GM12878 (cell line): ENCODE results near the gene JAML. TPM values are rescaled to one million over a fixed set of nuclear protein-coding genes. Genes with fewer than 3 reads are reported as not detected.

Experiments
- ATAC-seq: fragments of 200-7000 bp; cut with Tn5 transposase; 3 replicates; pipeline ENCODE4 v1.9.1; 2020; ENCODE audit warnings: mild to moderate bottlenecking, moderate library complexity
- BruUV-seq: library from RNA; stranded (reverse); fragments of 400-500 nt; replicated peaks from 2 replicates; lab custom pipeline; 2021; lab: Mats Ljungman, UMichigan
- CTCF ChIA-PET: fragments of 300-600 bp; sonication (Branson Sonifier 250); formaldehyde crosslinking; extraction: SDS; loops from one replicate; lab custom pipeline; 2021; ENCODE audit warnings: inconsistent platforms; lab: Yijun Ruan, JAX
- POLR2A ChIA-PET: fragments of 350-600 bp; formaldehyde crosslinking; extraction: SDS; loops from one replicate; lab custom pipeline; 2021; ENCODE audit warnings: inconsistent platforms; lab: Charles Lee
- RAD21 ChIA-PET: fragments of 300-600 bp; sonication (Branson Sonifier 250); formaldehyde crosslinking; loops from one replicate; lab custom pipeline; 2023; ENCODE audit warnings: antibody characterized with exemption; ENCODE audit not compliant: unreplicated experiment; lab: Charles Lee
- SMC1A ChIA-PET: fragments of 300-600 bp; sonication (Branson Sonifier 250); formaldehyde crosslinking; loops from one replicate; lab custom pipeline; 2023; ENCODE audit not compliant: unreplicated experiment, uncharacterized antibody; lab: Charles Lee
- DNase-seq: peaks from one replicate; pipeline ENCODE4 v3.0.0-alpha.2; 2011; ENCODE audit warnings: low read depth, low spot score
- FAIRE-seq: peaks from 3 replicates; lab custom pipeline; 2011; peaks lifted over from hg19 to GRCh38; lab: Jason Lieb, UNC
- H2AFZ ChIP-seq: 2 replicates; pipeline ENCODE4 v1.6.0; 2011; ENCODE audit warnings: low read depth, low read length, control low read depth; ENCODE audit not compliant: control insufficient read depth
- H3K27ac ChIP-seq: 2 replicates; pipeline ENCODE4 v1.5.1; 2011; ENCODE audit warnings: control low read depth; ENCODE audit not compliant: control insufficient read depth, insufficient read depth
- H3K27me3 ChIP-seq, 2 experiments: replicated peaks in 1 of 2; 2 replicates each; pipeline versions ENCODE4 v1.6.0 to v1.6.1; 2011; ENCODE audit warnings: low read length in 1 of 2; ENCODE audit not compliant: control insufficient read depth in 2 of 2, insufficient read depth in 2 of 2
- H3K36me3 ChIP-seq, 2 experiments: 2 replicates each; pipeline ENCODE4 v1.5.1; 2011; ENCODE audit warnings: low read length in 1 of 2; ENCODE audit not compliant: control insufficient read depth in 2 of 2, insufficient read depth in 2 of 2
- H3K4me1 ChIP-seq: 2 replicates; pipeline ENCODE4 v1.6.1; 2011; ENCODE audit warnings: mild to moderate bottlenecking, low read length, moderate library complexity, mixed read lengths; ENCODE audit not compliant: control insufficient read depth, insufficient read depth
- H3K4me2 ChIP-seq: 2 replicates; pipeline ENCODE4 v1.6.0; 2011; ENCODE audit warnings: control low read depth; ENCODE audit not compliant: control insufficient read depth, insufficient read depth
- H3K4me3 ChIP-seq: fragments of 200-600 bp; sonication (generic); 2 replicates; pipeline ENCODE4 v1.5.1; 2016
- H3K79me2 ChIP-seq: 2 replicates; pipeline ENCODE4 v1.6.0; 2011; ENCODE audit warnings: low read length; ENCODE audit not compliant: control insufficient read depth, insufficient read depth
- H3K9ac ChIP-seq: 2 replicates; pipeline ENCODE4 v1.8.0; 2011; ENCODE audit warnings: low read length, control low read depth, mixed read lengths; ENCODE audit not compliant: control insufficient read depth, insufficient read depth
- H3K9me3 ChIP-seq: replicated peaks from 3 replicates; pipeline ENCODE4 v1.5.1; 2011; ENCODE audit warnings: mild to moderate bottlenecking, low read length; ENCODE audit not compliant: control insufficient read depth, insufficient read depth
- H4K20me1 ChIP-seq: 2 replicates; pipeline ENCODE4 v1.6.0; 2011; ENCODE audit not compliant: control insufficient read depth, insufficient read depth
- BCL11A ChIP-seq: IDR thresholded peaks from 2 replicates; pipeline ENCODE4 v1.6.1; 2011; ENCODE audit warnings: low read depth, low read length
- BMI1 ChIP-seq: fragments of 450-650 bp; IDR thresholded peaks from 2 replicates; pipeline ENCODE4 v1.6.1; 2016; ENCODE audit warnings: mild to moderate bottlenecking, moderate library complexity, borderline replicate concordance
- CREM ChIP-seq: IDR thresholded peaks from 2 replicates; pipeline ENCODE4 v1.6.1; 2014; ENCODE audit warnings: antibody characterized with exemption, low read depth
- DPF2 ChIP-seq: fragments of 450-650 bp; IDR thresholded peaks from 2 replicates; pipeline ENCODE4 v1.6.1; 2017; ENCODE audit warnings: mild to moderate bottlenecking
- EGR1 ChIP-seq, 2 experiments: IDR thresholded peaks; 1 replicate in 1 of 2; 2 replicates in 1 of 2; pipeline ENCODE4 v1.6.1; 2011 to 2012; ENCODE audit warnings: low read depth in 2 of 2, low read length in 2 of 2, borderline replicate concordance in 1 of 2, mild to moderate bottlenecking in 1 of 2, moderate library complexity in 1 of 2
- ETV6 ChIP-seq, 2 experiments: fragments of 450-650 bp in 1 of 2; IDR thresholded peaks in 1 of 2; conservative IDR thresholded peaks in 1 of 2; 2 replicates each; pipeline ENCODE4 v1.6.1; 2014; ENCODE audit warnings: antibody characterized with exemption in 1 of 2, borderline replicate concordance in 1 of 2, low read depth in 1 of 2, mild to moderate bottlenecking in 1 of 2, moderate library complexity in 1 of 2
- IRF4 ChIP-seq: IDR thresholded peaks from 2 replicates; pipeline ENCODE4 v1.6.1; 2011; ENCODE audit warnings: low read depth, low read length
- JUNB ChIP-seq: IDR thresholded peaks from 2 replicates; pipeline ENCODE4 v1.6.1; 2016; ENCODE audit warnings: antibody characterized with exemption, mild to moderate bottlenecking
- JUND ChIP-seq: IDR thresholded peaks from 2 replicates; pipeline ENCODE4 v1.6.1; 2012; ENCODE audit warnings: low read depth, mild to moderate bottlenecking, low read length, improper control_type of control experiment, moderate library complexity
- KLF5 ChIP-seq: fragments of 450-650 bp; IDR thresholded peaks from 2 replicates; pipeline ENCODE4 v1.6.1; 2014; ENCODE audit warnings: mild to moderate bottlenecking; ENCODE audit not compliant: partially characterized antibody
- NBN ChIP-seq: fragments of 450-650 bp; IDR thresholded peaks from 2 replicates; pipeline ENCODE4 v1.6.1; 2016
- NFIC ChIP-seq: IDR thresholded peaks from 2 replicates; pipeline ENCODE4 v1.6.1; 2012; ENCODE audit warnings: low read depth, mild to moderate bottlenecking, inconsistent platforms, low read length, moderate library complexity
- POLR2AphosphoS5 ChIP-seq: IDR thresholded peaks from 2 replicates; pipeline ENCODE4 v1.6.1; 2011; ENCODE audit warnings: mild to moderate bottlenecking, low read length, inconsistent platforms
- POU2F2 ChIP-seq: IDR thresholded peaks from 3 replicates; pipeline ENCODE4 v1.6.1; 2011; ENCODE audit warnings: low read depth, mild to moderate bottlenecking, low read length, borderline replicate concordance
- RCOR1 ChIP-seq: conservative IDR thresholded peaks from 2 replicates; pipeline ENCODE4 v1.6.1; 2012; ENCODE audit warnings: low read depth, low read length, improper control_type of control experiment
- ZNF24 ChIP-seq: fragments of 450-650 bp; IDR thresholded peaks from 2 replicates; pipeline ENCODE4 v1.6.1; 2017; ENCODE audit warnings: antibody characterized with exemption, mild to moderate bottlenecking
- ZNF384 ChIP-seq: IDR thresholded peaks from 2 replicates; pipeline ENCODE4 v1.6.1; 2012; ENCODE audit warnings: low read depth, mild to moderate bottlenecking, low read length, improper control_type of control experiment, borderline replicate concordance
- WGBS: methylation state at CpG from one replicate; pipeline ENCODE4 v1.1.6; 2016; ENCODE audit warnings: low lambda C conversion rate; ENCODE audit not compliant: insufficient replicate concordance, insufficient coverage; ENCODE audit errors: missing lambda C conversion rate; 5-methylcytosine and 5-hydroxymethylcytosine counted together
- in situ Hi-C: fragments of 300-500 bp; cut with MboI; formaldehyde crosslinking; loops from 9 replicates; pipeline ENCODE4 v1.14.3; 2018; ENCODE audit warnings: mixed read lengths
- intact Hi-C: fragments of 100-400 bp; cut with micrococcal nuclease; formaldehyde crosslinking; loops from one replicate; pipeline ENCODE4 v1.14.2; 2022; ENCODE audit not compliant: unreplicated experiment
- polyA plus RNA-seq, 11 experiments: library from polyadenylated mRNA; depleted of rRNA in 4 of 11; unstranded in 6 of 11; stranded (reverse) in 5 of 11; fragments of >200 nt; fragmentation: Nextera tagmentation in 4 of 11; fragmentation: Illumina TruSeq in 1 of 11; extraction: Ambion mirVana in 4 of 11; extraction: Trizol in 1 of 11; gene quantifications; 1 replicate in 1 of 11; 2 replicates in 10 of 11; pipeline versions ENCODE4 v1.2.1 to v1.2.3, GENCODE V29; 2011 to 2016; ENCODE audit warnings: inconsistent platforms in 2 of 11, missing spikeins in 2 of 11, low read depth in 1 of 11
- total RNA-seq, 4 experiments: library from RNA; depleted of rRNA in 3 of 4; stranded (reverse); fragments of >200 nt in 3 of 4; fragmentation: Illumina TruSeq in 1 of 4; extraction: Trizol in 1 of 4; gene quantifications; 2 replicates each; pipeline versions ENCODE4 v1.2.1 to v1.2.3, GENCODE V29; 2013 to 2021
- TF ChIP-seq, protein P1 (sequence below): IDR thresholded peaks from 2 replicates; pipeline ENCODE4 v1.6.1; 2012; ENCODE audit warnings: low read length, inconsistent platforms
- TF ChIP-seq, protein P2 (sequence below): fragments of 450-650 bp; IDR thresholded peaks from 2 replicates; pipeline ENCODE4 v1.6.1; 2017; ENCODE audit warnings: mild to moderate bottlenecking, moderate library complexity

The JAML gene
- total and polyA plus RNA-seq, 10 of the 15 experiments (the other 5 are each of a cell fraction or from before 2014, with no cell fraction given) = 0.60 to 8.1 (median 3.5) TPM

DNA sequence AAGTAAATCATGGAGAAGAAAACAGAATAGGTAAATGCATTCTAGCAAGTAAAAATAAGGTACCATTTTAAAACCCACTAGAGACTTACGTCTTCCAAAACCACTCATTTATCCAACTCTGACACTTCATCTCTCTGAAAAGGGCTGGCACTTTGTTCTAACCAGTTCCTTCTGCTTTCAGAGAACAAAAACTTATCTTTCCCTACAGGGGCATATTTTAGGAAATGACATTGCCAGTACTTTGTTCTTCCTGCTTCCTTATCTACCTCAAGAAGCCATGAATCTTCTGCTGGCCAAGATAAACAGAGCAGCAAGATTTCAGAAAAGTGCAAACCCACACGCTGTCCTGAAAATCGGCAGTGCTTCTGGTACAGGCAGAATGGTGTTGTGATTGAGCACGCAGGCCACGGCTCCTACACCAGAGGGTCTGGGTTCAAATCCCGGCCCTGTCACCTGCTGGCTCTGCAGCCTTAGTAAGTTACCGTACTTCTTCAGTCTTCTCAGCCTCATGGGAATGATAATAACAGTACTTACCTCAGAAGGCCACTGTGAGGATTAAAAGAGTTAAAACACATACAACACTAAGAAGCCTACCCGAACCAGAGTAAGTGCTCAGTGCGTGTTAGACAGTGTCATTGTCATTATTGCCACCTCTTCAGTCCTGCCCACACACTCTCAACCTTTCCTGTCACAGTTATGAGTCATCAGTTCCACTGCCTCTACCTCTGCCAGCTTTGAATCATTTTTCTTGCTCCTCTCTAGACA is 16.4 kb upstream of the JAML start:
- ChIA-PET POLR2A (interaction anchor here (0.7 to 3.3 kb wide), 11 partner anchors 10 to 39 kb away, joined by 3 to 12 read pairs (median 4); partner anchors contain the start of genes MPZL2 and MPZL3), SMC1A (interaction anchor here (0.9 to 6.9 kb wide), 14 partner anchors 11 to 157 kb away, joined by 3 to 54 read pairs (median 6); partner anchors contain the start of genes JAML and MPZL3), CTCF (interaction anchor here (0.9 to 2.3 kb wide), 15 partner anchors 12 to 113 kb away, joined by 3 to 8 read pairs (median 4); partner anchors contain the start of gene JAML), RAD21 (interaction anchor here (0.9 to 4.6 kb wide), 9 partner anchors 11 to 43 kb away, joined by 3 to 23 read pairs (median 5); partner anchors contain the start of gene MPZL3)
- no peaks in the 10 kb centered on the region for H3K36me3 ChIP-seq
- H3K4me1 ChIP-seq = peaks cover 19% of the 10 kb centered on the region
- H3K4me3 ChIP-seq = no peak overlapping the region
- H3K79me2 ChIP-seq = no peaks in the 10 kb centered on the region
- TSS peak; percentile 42 for BruUV-seq
- no peaks in the 10 kb centered on the region for H4K20me1 ChIP-seq
- no peaks in the 10 kb centered on the region for H3K9me3 ChIP-seq
- no peak for DNase-seq
- in situ Hi-C loops (no loop called here), intact Hi-C loops (no loop called here)
- 53% methylated on average over 9 of the region's 9 CpGs for WGBS
- ATAC-seq = peak; percentile 90
- H3K27ac ChIP-seq = no peak overlapping the region
- H3K27me3 ChIP-seq = no peaks in the 10 kb centered on the region
- peak overlapping the region; percentile 15; the same call in 1 of the 2 replicates for H3K4me2 ChIP-seq
- H3K9ac ChIP-seq = no peak overlapping the region
- FAIRE-seq = peak; percentile 7
- no peak overlapping the region; the same call in 1 of the 2 replicates for H2AFZ ChIP-seq
- TF ChIP-seq BCL11A = peak; percentile 77; the same call in 1 of the 2 replicates
- TF ChIP-seq ZNF24 = peak; percentile 92
- peak; percentile 80 for TF ChIP-seq IRF4
- TF ChIP-seq DPF2 = peak; percentile 95
- TF ChIP-seq NFIC = peak; percentile 32; the same call in 1 of the 2 replicates
- TF ChIP-seq CREM = peak; percentile 73; the same call in 1 of the 2 replicates
- peak in 1 of 2 experiments; percentile 39; a peak in 1 of 3 replicates for TF ChIP-seq EGR1 (IDR thresholded peaks at IDR 0.05; ENCODE audit: borderline replicate concordance in 1 of 2, low read depth in 2 of 2, low read length in 2 of 2)
- no peak for TF ChIP-seq POU2F2
- peak; percentile 84 for TF ChIP-seq JUND
- TF ChIP-seq ZNF384 = no peak
- TF ChIP-seq BMI1 = peak; percentile 33; the same call in 1 of the 2 replicates
- TF ChIP-seq JUNB = peak; percentile 78
- peak in 1 of 2 experiments; percentile 72; a peak in 2 of 4 replicates for TF ChIP-seq ETV6 (conservative IDR thresholded peaks at IDR 0.05 in 1 of 2, IDR thresholded peaks at IDR 0.05 in 1 of 2; ENCODE audit: borderline replicate concordance in 1 of 2, low read depth in 1 of 2)
- no peak for TF ChIP-seq RCOR1
- TF ChIP-seq, protein P1, sequence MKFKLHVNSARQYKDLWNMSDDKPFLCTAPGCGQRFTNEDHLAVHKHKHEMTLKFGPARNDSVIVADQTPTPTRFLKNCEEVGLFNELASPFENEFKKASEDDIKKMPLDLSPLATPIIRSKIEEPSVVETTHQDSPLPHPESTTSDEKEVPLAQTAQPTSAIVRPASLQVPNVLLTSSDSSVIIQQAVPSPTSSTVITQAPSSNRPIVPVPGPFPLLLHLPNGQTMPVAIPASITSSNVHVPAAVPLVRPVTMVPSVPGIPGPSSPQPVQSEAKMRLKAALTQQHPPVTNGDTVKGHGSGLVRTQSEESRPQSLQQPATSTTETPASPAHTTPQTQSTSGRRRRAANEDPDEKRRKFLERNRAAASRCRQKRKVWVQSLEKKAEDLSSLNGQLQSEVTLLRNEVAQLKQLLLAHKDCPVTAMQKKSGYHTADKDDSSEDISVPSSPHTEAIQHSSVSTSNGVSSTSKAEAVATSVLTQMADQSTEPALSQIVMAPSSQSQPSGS = 0 out of 2 replicates have a peak, but pooled peaks have one; percentile 37
- TF ChIP-seq POLR2AphosphoS5 = no peak
- TF ChIP-seq, protein P2, sequence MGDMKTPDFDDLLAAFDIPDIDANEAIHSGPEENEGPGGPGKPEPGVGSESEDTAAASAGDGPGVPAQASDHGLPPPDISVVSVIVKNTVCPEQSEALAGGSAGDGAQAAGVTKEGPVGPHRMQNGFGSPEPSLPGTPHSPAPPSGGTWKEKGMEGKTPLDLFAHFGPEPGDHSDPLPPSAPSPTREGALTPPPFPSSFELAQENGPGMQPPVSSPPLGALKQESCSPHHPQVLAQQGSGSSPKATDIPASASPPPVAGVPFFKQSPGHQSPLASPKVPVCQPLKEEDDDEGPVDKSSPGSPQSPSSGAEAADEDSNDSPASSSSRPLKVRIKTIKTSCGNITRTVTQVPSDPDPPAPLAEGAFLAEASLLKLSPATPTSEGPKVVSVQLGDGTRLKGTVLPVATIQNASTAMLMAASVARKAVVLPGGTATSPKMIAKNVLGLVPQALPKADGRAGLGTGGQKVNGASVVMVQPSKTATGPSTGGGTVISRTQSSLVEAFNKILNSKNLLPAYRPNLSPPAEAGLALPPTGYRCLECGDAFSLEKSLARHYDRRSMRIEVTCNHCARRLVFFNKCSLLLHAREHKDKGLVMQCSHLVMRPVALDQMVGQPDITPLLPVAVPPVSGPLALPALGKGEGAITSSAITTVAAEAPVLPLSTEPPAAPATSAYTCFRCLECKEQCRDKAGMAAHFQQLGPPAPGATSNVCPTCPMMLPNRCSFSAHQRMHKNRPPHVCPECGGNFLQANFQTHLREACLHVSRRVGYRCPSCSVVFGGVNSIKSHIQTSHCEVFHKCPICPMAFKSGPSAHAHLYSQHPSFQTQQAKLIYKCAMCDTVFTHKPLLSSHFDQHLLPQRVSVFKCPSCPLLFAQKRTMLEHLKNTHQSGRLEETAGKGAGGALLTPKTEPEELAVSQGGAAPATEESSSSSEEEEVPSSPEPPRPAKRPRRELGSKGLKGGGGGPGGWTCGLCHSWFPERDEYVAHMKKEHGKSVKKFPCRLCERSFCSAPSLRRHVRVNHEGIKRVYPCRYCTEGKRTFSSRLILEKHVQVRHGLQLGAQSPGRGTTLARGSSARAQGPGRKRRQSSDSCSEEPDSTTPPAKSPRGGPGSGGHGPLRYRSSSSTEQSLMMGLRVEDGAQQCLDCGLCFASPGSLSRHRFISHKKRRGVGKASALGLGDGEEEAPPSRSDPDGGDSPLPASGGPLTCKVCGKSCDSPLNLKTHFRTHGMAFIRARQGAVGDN = peak; percentile 73
- TF ChIP-seq NBN = peak; percentile 62; the same call in 1 of the 2 replicates
- no peak for TF ChIP-seq KLF5
